Epithelial cell of proximal tubule (primary cell): Measurements from ENCODE around the gene PRLR. TPM values are rescaled to one million over a fixed set of nuclear protein-coding genes. Genes with fewer than 3 reads are reported as not detected.

ENCODE experiments used
- DNase-seq: peaks from one replicate; pipeline ENCODE4 v3.0.0-alpha.2; 2011; ENCODE audit warnings: low read depth
- H3K4me3 ChIP-seq: 2 replicates; pipeline ENCODE4 v1.5.1; 2011; ENCODE audit warnings: low read depth, mild to moderate bottlenecking, low read length
- CTCF ChIP-seq: conservative IDR thresholded peaks from 2 replicates; pipeline ENCODE4 v1.5.1; 2012; ENCODE audit warnings: low read depth, mild to moderate bottlenecking, low read length
- total RNA-seq: library from RNA; depleted of rRNA; stranded (reverse); fragments of >200 nt; gene quantifications from 2 replicates; pipeline ENCODE4 v1.2.3, GENCODE V29; 2015

The PRLR gene
- total RNA-seq, 1 donor from 2014 or later = 0.35 TPM

GRCh38 chr5:35158204-35158603 lies 72.1 kb downstream of the PRLR start:
- no peak for TF ChIP-seq CTCF
- no peak overlapping the region for H3K4me3 ChIP-seq
- DNase-seq = no peak

- TF ChIP-seq CTCF = no peak
- DNase-seq = no peak
Observed at GRCh38 chr5:35153375-35153932, 76.8 kb downstream of the PRLR start.

GRCh38 chr5:35152733-35153132 lies 77.6 kb downstream of the PRLR start:
- no peak for DNase-seq
- H3K4me3 ChIP-seq = no peak overlapping the region
- no peak for TF ChIP-seq CTCF

More at GRCh38 chr5:35153375-35153932, 76.8 kb downstream of the PRLR start:
- H3K4me3 ChIP-seq = no peak overlapping the region

GRCh38 chr5:35151146-35151920 lies 79.0 kb downstream of the PRLR start:
- no peak for TF ChIP-seq CTCF
- H3K4me3 ChIP-seq = no peak overlapping the region
- no peak for DNase-seq

- TF ChIP-seq CTCF = no peak
- no peak overlapping the region for H3K4me3 ChIP-seq
- DNase-seq = no peak
Observed at GRCh38 chr5:35149041-35149440, 81.2 kb downstream of the PRLR start.

GRCh38 chr5:35146406-35146805 lies 83.9 kb downstream of the PRLR start:
- H3K4me3 ChIP-seq = no peak overlapping the region
- no peak for TF ChIP-seq CTCF
- no peak for DNase-seq
